ENCODE measurements around the gene LGI2. TPM values are rescaled to one million over a fixed set of nuclear protein-coding genes. Genes with fewer than 3 reads are reported as not detected.

LGI2 gene
- total and polyA plus RNA-seq, 2 of the 8 experiments (the other 6 are each of a cell fraction or from before 2014, with no cell fraction given) = 2.3 to 4.0 TPM

DNA sequence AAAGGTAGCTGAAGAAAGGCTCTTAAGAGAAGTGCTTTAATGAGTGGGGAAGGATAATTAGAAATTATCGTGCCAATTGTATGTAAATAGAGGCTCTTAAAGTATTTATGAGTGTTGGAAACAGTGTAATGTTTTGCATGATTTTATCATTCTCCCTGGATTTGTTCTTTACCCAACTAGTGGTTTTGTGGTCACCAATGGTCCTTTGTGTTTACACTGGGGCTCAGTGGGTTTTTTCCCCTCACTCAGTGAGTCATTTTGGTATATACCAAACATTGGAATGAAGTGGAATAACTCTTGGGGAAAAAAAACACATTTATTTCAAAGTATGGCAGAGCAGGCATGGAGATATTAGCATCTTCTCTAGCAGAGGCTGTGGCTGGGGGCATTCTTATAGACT, 20.8 kb upstream of the LGI2 start (continued):
- TF ChIP-seq, protein P1, sequence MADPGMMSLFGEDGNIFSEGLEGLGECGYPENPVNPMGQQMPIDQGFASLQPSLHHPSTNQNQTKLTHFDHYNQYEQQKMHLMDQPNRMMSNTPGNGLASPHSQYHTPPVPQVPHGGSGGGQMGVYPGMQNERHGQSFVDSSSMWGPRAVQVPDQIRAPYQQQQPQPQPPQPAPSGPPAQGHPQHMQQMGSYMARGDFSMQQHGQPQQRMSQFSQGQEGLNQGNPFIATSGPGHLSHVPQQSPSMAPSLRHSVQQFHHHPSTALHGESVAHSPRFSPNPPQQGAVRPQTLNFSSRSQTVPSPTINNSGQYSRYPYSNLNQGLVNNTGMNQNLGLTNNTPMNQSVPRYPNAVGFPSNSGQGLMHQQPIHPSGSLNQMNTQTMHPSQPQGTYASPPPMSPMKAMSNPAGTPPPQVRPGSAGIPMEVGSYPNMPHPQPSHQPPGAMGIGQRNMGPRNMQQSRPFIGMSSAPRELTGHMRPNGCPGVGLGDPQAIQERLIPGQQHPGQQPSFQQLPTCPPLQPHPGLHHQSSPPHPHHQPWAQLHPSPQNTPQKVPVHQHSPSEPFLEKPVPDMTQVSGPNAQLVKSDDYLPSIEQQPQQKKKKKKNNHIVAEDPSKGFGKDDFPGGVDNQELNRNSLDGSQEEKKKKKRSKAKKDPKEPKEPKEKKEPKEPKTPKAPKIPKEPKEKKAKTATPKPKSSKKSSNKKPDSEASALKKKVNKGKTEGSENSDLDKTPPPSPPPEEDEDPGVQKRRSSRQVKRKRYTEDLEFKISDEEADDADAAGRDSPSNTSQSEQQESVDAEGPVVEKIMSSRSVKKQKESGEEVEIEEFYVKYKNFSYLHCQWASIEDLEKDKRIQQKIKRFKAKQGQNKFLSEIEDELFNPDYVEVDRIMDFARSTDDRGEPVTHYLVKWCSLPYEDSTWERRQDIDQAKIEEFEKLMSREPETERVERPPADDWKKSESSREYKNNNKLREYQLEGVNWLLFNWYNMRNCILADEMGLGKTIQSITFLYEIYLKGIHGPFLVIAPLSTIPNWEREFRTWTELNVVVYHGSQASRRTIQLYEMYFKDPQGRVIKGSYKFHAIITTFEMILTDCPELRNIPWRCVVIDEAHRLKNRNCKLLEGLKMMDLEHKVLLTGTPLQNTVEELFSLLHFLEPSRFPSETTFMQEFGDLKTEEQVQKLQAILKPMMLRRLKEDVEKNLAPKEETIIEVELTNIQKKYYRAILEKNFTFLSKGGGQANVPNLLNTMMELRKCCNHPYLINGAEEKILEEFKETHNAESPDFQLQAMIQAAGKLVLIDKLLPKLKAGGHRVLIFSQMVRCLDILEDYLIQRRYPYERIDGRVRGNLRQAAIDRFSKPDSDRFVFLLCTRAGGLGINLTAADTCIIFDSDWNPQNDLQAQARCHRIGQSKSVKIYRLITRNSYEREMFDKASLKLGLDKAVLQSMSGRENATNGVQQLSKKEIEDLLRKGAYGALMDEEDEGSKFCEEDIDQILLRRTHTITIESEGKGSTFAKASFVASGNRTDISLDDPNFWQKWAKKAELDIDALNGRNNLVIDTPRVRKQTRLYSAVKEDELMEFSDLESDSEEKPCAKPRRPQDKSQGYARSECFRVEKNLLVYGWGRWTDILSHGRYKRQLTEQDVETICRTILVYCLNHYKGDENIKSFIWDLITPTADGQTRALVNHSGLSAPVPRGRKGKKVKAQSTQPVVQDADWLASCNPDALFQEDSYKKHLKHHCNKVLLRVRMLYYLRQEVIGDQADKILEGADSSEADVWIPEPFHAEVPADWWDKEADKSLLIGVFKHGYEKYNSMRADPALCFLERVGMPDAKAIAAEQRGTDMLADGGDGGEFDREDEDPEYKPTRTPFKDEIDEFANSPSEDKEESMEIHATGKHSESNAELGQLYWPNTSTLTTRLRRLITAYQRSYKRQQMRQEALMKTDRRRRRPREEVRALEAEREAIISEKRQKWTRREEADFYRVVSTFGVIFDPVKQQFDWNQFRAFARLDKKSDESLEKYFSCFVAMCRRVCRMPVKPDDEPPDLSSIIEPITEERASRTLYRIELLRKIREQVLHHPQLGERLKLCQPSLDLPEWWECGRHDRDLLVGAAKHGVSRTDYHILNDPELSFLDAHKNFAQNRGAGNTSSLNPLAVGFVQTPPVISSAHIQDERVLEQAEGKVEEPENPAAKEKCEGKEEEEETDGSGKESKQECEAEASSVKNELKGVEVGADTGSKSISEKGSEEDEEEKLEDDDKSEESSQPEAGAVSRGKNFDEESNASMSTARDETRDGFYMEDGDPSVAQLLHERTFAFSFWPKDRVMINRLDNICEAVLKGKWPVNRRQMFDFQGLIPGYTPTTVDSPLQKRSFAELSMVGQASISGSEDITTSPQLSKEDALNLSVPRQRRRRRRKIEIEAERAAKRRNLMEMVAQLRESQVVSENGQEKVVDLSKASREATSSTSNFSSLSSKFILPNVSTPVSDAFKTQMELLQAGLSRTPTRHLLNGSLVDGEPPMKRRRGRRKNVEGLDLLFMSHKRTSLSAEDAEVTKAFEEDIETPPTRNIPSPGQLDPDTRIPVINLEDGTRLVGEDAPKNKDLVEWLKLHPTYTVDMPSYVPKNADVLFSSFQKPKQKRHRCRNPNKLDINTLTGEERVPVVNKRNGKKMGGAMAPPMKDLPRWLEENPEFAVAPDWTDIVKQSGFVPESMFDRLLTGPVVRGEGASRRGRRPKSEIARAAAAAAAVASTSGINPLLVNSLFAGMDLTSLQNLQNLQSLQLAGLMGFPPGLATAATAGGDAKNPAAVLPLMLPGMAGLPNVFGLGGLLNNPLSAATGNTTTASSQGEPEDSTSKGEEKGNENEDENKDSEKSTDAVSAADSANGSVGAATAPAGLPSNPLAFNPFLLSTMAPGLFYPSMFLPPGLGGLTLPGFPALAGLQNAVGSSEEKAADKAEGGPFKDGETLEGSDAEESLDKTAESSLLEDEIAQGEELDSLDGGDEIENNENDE (IDR thresholded peaks at IDR 0.05; ENCODE audit: insufficient replicate concordance, low read length) = no peak
- TF ChIP-seq HDAC2 (IDR thresholded peaks at IDR 0.05; ENCODE audit: borderline replicate concordance in 1 of 2, low read depth in 2 of 2, low read length in 2 of 2) = no peak
- no peak for TF ChIP-seq EZH2 (IDR thresholded peaks at IDR 0.05; ENCODE audit: low read depth, low read length, severe bottlenecking)
- no peak for TF ChIP-seq CBX5 (IDR thresholded peaks at IDR 0.05; ENCODE audit: low read depth, low read length)
- no peak for TF ChIP-seq ZNF274 (IDR thresholded peaks at IDR 0.05; ENCODE audit: borderline replicate concordance, extremely low read depth, low read length)
- TF ChIP-seq SP1 (IDR thresholded peaks at IDR 0.05; ENCODE audit: low read depth, low read length) = no peak
- no peak for TF ChIP-seq CTBP2 (IDR thresholded peaks at IDR 0.05; ENCODE audit: borderline replicate concordance, insufficient read depth, insufficient read length, low read length)
- TF ChIP-seq, protein P2, sequence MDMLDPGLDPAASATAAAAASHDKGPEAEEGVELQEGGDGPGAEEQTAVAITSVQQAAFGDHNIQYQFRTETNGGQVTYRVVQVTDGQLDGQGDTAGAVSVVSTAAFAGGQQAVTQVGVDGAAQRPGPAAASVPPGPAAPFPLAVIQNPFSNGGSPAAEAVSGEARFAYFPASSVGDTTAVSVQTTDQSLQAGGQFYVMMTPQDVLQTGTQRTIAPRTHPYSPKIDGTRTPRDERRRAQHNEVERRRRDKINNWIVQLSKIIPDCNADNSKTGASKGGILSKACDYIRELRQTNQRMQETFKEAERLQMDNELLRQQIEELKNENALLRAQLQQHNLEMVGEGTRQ (IDR thresholded peaks at IDR 0.05; ENCODE audit: low read length) = no peak

Measured in H1 (cell line).